Measurements from ENCODE around the gene SRGAP2B. TPM values are rescaled to one million over a fixed set of nuclear protein-coding genes. Genes with fewer than 3 reads are reported as not detected.
"Not testable (repeated sequence)": the region's sequence is repeated elsewhere in the genome, so short reads cannot be mapped to it uniquely, and the experiment has no call there.

The SRGAP2B gene
- total RNA-seq, 1 donor from 2014 or later = 33.9 TPM

GRCh38 chr1:144979960-144980595, 115.0 kb downstream of the SRGAP2B start:
- H3K9me3 ChIP-seq (ENCODE audit: control insufficient read depth in 3 of 3, low read length in 3 of 3); H3K9ac ChIP-seq (ENCODE audit: low read depth in 1 of 3, low read length in 3 of 3); H3K4me3 ChIP-seq (ENCODE audit: low read length in 3 of 3); H3K4me1 ChIP-seq (ENCODE audit: control insufficient read depth in 3 of 3, insufficient read depth in 3 of 3, low read length in 3 of 3); H3K36me3 ChIP-seq (ENCODE audit: control insufficient read depth in 3 of 3, insufficient read depth in 3 of 3, low read length in 3 of 3); H3K27ac ChIP-seq (ENCODE audit: low read depth, low read length); H3K27me3 ChIP-seq (ENCODE audit: control insufficient read depth in 3 of 3, insufficient read depth in 3 of 3, low read length in 3 of 3): not testable (repeated sequence)

- H3K27ac ChIP-seq (ENCODE audit: low read depth, low read length); H3K9ac ChIP-seq (ENCODE audit: low read depth in 1 of 3, low read length in 3 of 3); H3K36me3 ChIP-seq (ENCODE audit: control insufficient read depth in 3 of 3, insufficient read depth in 3 of 3, low read length in 3 of 3); H3K9me3 ChIP-seq (ENCODE audit: control insufficient read depth in 3 of 3, low read length in 3 of 3); H3K27me3 ChIP-seq (ENCODE audit: control insufficient read depth in 3 of 3, insufficient read depth in 3 of 3, low read length in 3 of 3); H3K4me1 ChIP-seq (ENCODE audit: control insufficient read depth in 3 of 3, insufficient read depth in 3 of 3, low read length in 3 of 3); H3K4me3 ChIP-seq (ENCODE audit: low read length in 3 of 3): not testable (repeated sequence)
Observed at GRCh38 chr1:144977856-144978255, 117.3 kb downstream of the SRGAP2B start.

- not testable (repeated sequence) for H3K36me3 ChIP-seq (ENCODE audit: control insufficient read depth in 3 of 3, insufficient read depth in 3 of 3, low read length in 3 of 3); H3K9me3 ChIP-seq (ENCODE audit: control insufficient read depth in 3 of 3, low read length in 3 of 3); H3K4me3 ChIP-seq (ENCODE audit: low read length in 3 of 3); H3K4me1 ChIP-seq (ENCODE audit: control insufficient read depth in 3 of 3, insufficient read depth in 3 of 3, low read length in 3 of 3); H3K27me3 ChIP-seq (ENCODE audit: control insufficient read depth in 3 of 3, insufficient read depth in 3 of 3, low read length in 3 of 3); H3K27ac ChIP-seq (ENCODE audit: low read depth, low read length); H3K9ac ChIP-seq (ENCODE audit: low read depth in 1 of 3, low read length in 3 of 3)
Observed at GRCh38 chr1:144971936-144972335, 123.2 kb downstream of the SRGAP2B start.

- H3K4me1 ChIP-seq (ENCODE audit: control insufficient read depth in 3 of 3, insufficient read depth in 3 of 3, low read length in 3 of 3); H3K36me3 ChIP-seq (ENCODE audit: control insufficient read depth in 3 of 3, insufficient read depth in 3 of 3, low read length in 3 of 3): not testable (repeated sequence)
Observed at GRCh38 chr1:144966488-144966887, 128.6 kb downstream of the SRGAP2B start.

GRCh38 chr1:144964765-144965164, 130.4 kb downstream of the SRGAP2B start:
- not testable (repeated sequence) for H3K27me3 ChIP-seq (ENCODE audit: control insufficient read depth in 3 of 3, insufficient read depth in 3 of 3, low read length in 3 of 3); H3K36me3 ChIP-seq (ENCODE audit: control insufficient read depth in 3 of 3, insufficient read depth in 3 of 3, low read length in 3 of 3); H3K9ac ChIP-seq (ENCODE audit: low read depth in 1 of 3, low read length in 3 of 3); H3K4me3 ChIP-seq (ENCODE audit: low read length in 3 of 3); H3K9me3 ChIP-seq (ENCODE audit: control insufficient read depth in 3 of 3, low read length in 3 of 3); H3K4me1 ChIP-seq (ENCODE audit: control insufficient read depth in 3 of 3, insufficient read depth in 3 of 3, low read length in 3 of 3); H3K27ac ChIP-seq (ENCODE audit: low read depth, low read length)

More at GRCh38 chr1:144966488-144966887, 128.6 kb downstream of the SRGAP2B start:
- H3K9ac ChIP-seq (ENCODE audit: low read depth in 1 of 3, low read length in 3 of 3); H3K9me3 ChIP-seq (ENCODE audit: control insufficient read depth in 3 of 3, low read length in 3 of 3); H3K4me3 ChIP-seq (ENCODE audit: low read length in 3 of 3); H3K27me3 ChIP-seq (ENCODE audit: control insufficient read depth in 3 of 3, insufficient read depth in 3 of 3, low read length in 3 of 3); H3K27ac ChIP-seq (ENCODE audit: low read depth, low read length): not testable (repeated sequence)

GRCh38 chr1:144964186-144964585, 130.9 kb downstream of the SRGAP2B start:
- H3K9me3 ChIP-seq (ENCODE audit: control insufficient read depth in 3 of 3, low read length in 3 of 3); H3K27me3 ChIP-seq (ENCODE audit: control insufficient read depth in 3 of 3, insufficient read depth in 3 of 3, low read length in 3 of 3); H3K9ac ChIP-seq (ENCODE audit: low read depth in 1 of 3, low read length in 3 of 3); H3K27ac ChIP-seq (ENCODE audit: low read depth, low read length); H3K4me3 ChIP-seq (ENCODE audit: low read length in 3 of 3); H3K36me3 ChIP-seq (ENCODE audit: control insufficient read depth in 3 of 3, insufficient read depth in 3 of 3, low read length in 3 of 3); H3K4me1 ChIP-seq (ENCODE audit: control insufficient read depth in 3 of 3, insufficient read depth in 3 of 3, low read length in 3 of 3): not testable (repeated sequence)

- H3K9ac ChIP-seq (ENCODE audit: low read depth in 1 of 3, low read length in 3 of 3); H3K27ac ChIP-seq (ENCODE audit: low read depth, low read length); H3K4me1 ChIP-seq (ENCODE audit: control insufficient read depth in 3 of 3, insufficient read depth in 3 of 3, low read length in 3 of 3); H3K27me3 ChIP-seq (ENCODE audit: control insufficient read depth in 3 of 3, insufficient read depth in 3 of 3, low read length in 3 of 3); H3K4me3 ChIP-seq (ENCODE audit: low read length in 3 of 3); H3K9me3 ChIP-seq (ENCODE audit: control insufficient read depth in 3 of 3, low read length in 3 of 3); H3K36me3 ChIP-seq (ENCODE audit: control insufficient read depth in 3 of 3, insufficient read depth in 3 of 3, low read length in 3 of 3): not testable (repeated sequence)
Observed at GRCh38 chr1:144963571-144963970, 131.6 kb downstream of the SRGAP2B start.

- not testable (repeated sequence) for H3K27me3 ChIP-seq (ENCODE audit: control insufficient read depth in 3 of 3, insufficient read depth in 3 of 3, low read length in 3 of 3); H3K4me3 ChIP-seq (ENCODE audit: low read length in 3 of 3); H3K9ac ChIP-seq (ENCODE audit: low read depth in 1 of 3, low read length in 3 of 3); H3K36me3 ChIP-seq (ENCODE audit: control insufficient read depth in 3 of 3, insufficient read depth in 3 of 3, low read length in 3 of 3); H3K9me3 ChIP-seq (ENCODE audit: control insufficient read depth in 3 of 3, low read length in 3 of 3); H3K27ac ChIP-seq (ENCODE audit: low read depth, low read length); H3K4me1 ChIP-seq (ENCODE audit: control insufficient read depth in 3 of 3, insufficient read depth in 3 of 3, low read length in 3 of 3)
Observed at GRCh38 chr1:144961604-144962583, 133.2 kb downstream of the SRGAP2B start.

GRCh38 chr1:144960929-144961488, 134.1 kb downstream of the SRGAP2B start:
- H3K27me3 ChIP-seq (ENCODE audit: control insufficient read depth in 3 of 3, insufficient read depth in 3 of 3, low read length in 3 of 3); H3K4me3 ChIP-seq (ENCODE audit: low read length in 3 of 3); H3K4me1 ChIP-seq (ENCODE audit: control insufficient read depth in 3 of 3, insufficient read depth in 3 of 3, low read length in 3 of 3); H3K27ac ChIP-seq (ENCODE audit: low read depth, low read length); H3K36me3 ChIP-seq (ENCODE audit: control insufficient read depth in 3 of 3, insufficient read depth in 3 of 3, low read length in 3 of 3); H3K9ac ChIP-seq (ENCODE audit: low read depth in 1 of 3, low read length in 3 of 3); H3K9me3 ChIP-seq (ENCODE audit: control insufficient read depth in 3 of 3, low read length in 3 of 3): not testable (repeated sequence)

GRCh38 chr1:144948390-144948789, 146.7 kb downstream of the SRGAP2B start:
- H3K9ac ChIP-seq (ENCODE audit: low read depth in 1 of 3, low read length in 3 of 3); H3K4me1 ChIP-seq (ENCODE audit: control insufficient read depth in 3 of 3, insufficient read depth in 3 of 3, low read length in 3 of 3); H3K27ac ChIP-seq (ENCODE audit: low read depth, low read length); H3K27me3 ChIP-seq (ENCODE audit: control insufficient read depth in 3 of 3, insufficient read depth in 3 of 3, low read length in 3 of 3); H3K4me3 ChIP-seq (ENCODE audit: low read length in 3 of 3); H3K9me3 ChIP-seq (ENCODE audit: control insufficient read depth in 3 of 3, low read length in 3 of 3); H3K36me3 ChIP-seq (ENCODE audit: control insufficient read depth in 3 of 3, insufficient read depth in 3 of 3, low read length in 3 of 3): not testable (repeated sequence)
